Measurements from ENCODE around the gene TPM1. TPM values are rescaled to one million over a fixed set of nuclear protein-coding genes. Genes with fewer than 3 reads are reported as not detected.

TPM1 gene
- total and polyA plus RNA-seq, 2 donors (not counting 1 experiment from before 2014, with no cell fraction given), result 5.5 to 20.3 TPM

DNA sequence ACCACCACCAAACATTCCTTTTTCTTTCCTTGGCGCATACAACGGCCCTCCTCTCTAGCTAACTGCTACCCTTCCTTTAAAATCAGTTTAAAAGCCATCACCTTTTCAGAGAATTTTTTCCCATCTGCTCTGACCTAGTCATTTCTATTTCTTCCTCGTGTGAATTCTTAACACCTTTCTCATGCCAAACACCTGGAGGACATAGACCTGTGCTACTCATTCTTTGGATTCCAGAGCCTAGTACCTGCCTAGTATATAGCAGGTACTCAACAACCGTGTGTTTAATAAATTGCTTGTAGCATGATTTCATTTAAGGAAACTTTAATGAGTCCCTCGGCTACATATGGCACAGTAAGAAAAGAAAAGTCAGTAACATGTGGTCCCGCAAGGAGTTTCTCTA, 2.0 kb upstream of the TPM1 start:
- Histone ChIP-seq H3K27ac (ENCODE audit: low read length in 2 of 2) (no peak overlapping the region), H2AFZ (ENCODE audit: insufficient read depth, low read depth, low read length, poor library complexity, severe bottlenecking) (no peak overlapping the region), H3K27me3 (replicated peaks in 1 of 4; ENCODE audit: control extremely low read depth in 1 of 4, control insufficient read depth in 3 of 4, insufficient read depth in 4 of 4, low read length in 3 of 4) (peaks cover 0 to 60% (median 37%) of the 10 kb centered on the region in 4 experiments), H3K4me1 (ENCODE audit: control insufficient read depth in 2 of 2, insufficient read depth in 2 of 2, low read length in 2 of 2) (peaks cover 20 to 26% of the 10 kb centered on the region in 2 donors), H3K4me3 (ENCODE audit: control extremely low read depth in 1 of 5, extremely low read depth in 1 of 5, insufficient read depth in 1 of 5, low read depth in 2 of 5, low read length in 4 of 5) (no peak overlapping the region), H3K79me2 (ENCODE audit: control insufficient read depth, insufficient read depth, low read length) (no peaks in the 10 kb centered on the region), H3K4me2 (replicated peaks; ENCODE audit: low read depth, low read length, poor library complexity, severe bottlenecking) (no peak overlapping the region), H3K9ac (ENCODE audit: low read length) (no peak overlapping the region), H4K20me1 (ENCODE audit: control insufficient read depth, insufficient read depth, low read length, poor library complexity, severe bottlenecking) (no peaks in the 10 kb centered on the region), H3K9me3 (ENCODE audit: control extremely low read depth in 1 of 3, control insufficient read depth in 2 of 3, insufficient read depth in 1 of 3, low read length in 2 of 3) (peaks cover 0 to 4% (median 0%) of the 10 kb centered on the region in 3 donors), H3K36me3 (replicated peaks in 1 of 2; ENCODE audit: control extremely low read depth in 1 of 2, control insufficient read depth in 1 of 2, extremely low read depth in 1 of 2, insufficient read depth in 2 of 2, low read length in 1 of 2) (no peaks in the 10 kb centered on the region)
- Mint-ChIP-seq H3K9me3 (ENCODE audit: insufficient read depth) (no peaks in the 10 kb centered on the region), H3K27me3 (peaks cover 47% of the 10 kb centered on the region), H3K4me3 (no peak overlapping the region), H3K27ac (no peak overlapping the region), H3K4me1 (peaks cover 20% of the 10 kb centered on the region)
- intact Hi-C loops (cut with micrococcal nuclease), result no loop called here
- DNase-seq (no peak), ATAC-seq (ENCODE audit: low read depth) (no peak)
- ChIA-PET POLR2A (no interaction called here), CTCF (interaction anchor here (3.4 kb wide), 1 partner anchor 8 kb away, joined by 23 read pairs; no protein-coding TSS in a partner anchor)
- TF ChIP-seq, protein P1, sequence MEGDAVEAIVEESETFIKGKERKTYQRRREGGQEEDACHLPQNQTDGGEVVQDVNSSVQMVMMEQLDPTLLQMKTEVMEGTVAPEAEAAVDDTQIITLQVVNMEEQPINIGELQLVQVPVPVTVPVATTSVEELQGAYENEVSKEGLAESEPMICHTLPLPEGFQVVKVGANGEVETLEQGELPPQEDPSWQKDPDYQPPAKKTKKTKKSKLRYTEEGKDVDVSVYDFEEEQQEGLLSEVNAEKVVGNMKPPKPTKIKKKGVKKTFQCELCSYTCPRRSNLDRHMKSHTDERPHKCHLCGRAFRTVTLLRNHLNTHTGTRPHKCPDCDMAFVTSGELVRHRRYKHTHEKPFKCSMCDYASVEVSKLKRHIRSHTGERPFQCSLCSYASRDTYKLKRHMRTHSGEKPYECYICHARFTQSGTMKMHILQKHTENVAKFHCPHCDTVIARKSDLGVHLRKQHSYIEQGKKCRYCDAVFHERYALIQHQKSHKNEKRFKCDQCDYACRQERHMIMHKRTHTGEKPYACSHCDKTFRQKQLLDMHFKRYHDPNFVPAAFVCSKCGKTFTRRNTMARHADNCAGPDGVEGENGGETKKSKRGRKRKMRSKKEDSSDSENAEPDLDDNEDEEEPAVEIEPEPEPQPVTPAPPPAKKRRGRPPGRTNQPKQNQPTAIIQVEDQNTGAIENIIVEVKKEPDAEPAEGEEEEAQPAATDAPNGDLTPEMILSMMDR (IDR thresholded peaks at IDR 0.05), result no peak
- TF ChIP-seq EZH2 (IDR thresholded peaks at IDR 0.05; ENCODE audit: borderline replicate concordance, insufficient read depth, low read depth, low read length, poor library complexity, severe bottlenecking), result no peak
- WGBS (ENCODE audit: insufficient coverage), result 92% methylated on average over 5 of the region's 6 CpGs

DNA sequence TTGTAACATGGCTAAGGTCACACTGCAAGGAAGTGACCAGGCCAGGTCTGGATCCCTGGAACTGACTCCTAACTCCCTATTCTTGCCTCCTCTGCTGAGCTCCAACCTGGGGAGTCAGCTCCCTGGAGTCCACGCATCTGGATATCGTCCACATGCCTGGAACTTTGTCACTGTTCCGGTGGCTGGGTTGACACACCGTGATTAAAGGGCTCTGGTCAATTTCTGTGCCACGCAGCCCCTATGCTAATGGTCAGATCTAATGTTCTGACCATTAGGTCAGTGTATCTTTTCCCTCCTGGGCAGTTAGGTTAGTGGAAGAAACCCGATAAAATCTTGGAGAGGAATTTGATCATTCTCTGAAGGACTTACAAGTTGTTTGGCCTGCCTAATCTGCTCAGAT, 1.6 kb upstream of the TPM1 start:
- Histone ChIP-seq H3K4me1 (ENCODE audit: control insufficient read depth in 2 of 2, insufficient read depth in 2 of 2, low read length in 2 of 2) (peaks cover 20 to 26% of the 10 kb centered on the region in 2 donors), H2AFZ (ENCODE audit: insufficient read depth, low read depth, low read length, poor library complexity, severe bottlenecking) (no peak overlapping the region), H3K4me3 (ENCODE audit: control extremely low read depth in 1 of 5, extremely low read depth in 1 of 5, insufficient read depth in 1 of 5, low read depth in 2 of 5, low read length in 4 of 5) (no peak overlapping the region), H3K79me2 (ENCODE audit: control insufficient read depth, insufficient read depth, low read length) (no peaks in the 10 kb centered on the region), H3K27ac (ENCODE audit: low read length in 2 of 2) (no peak overlapping the region), H3K9me3 (ENCODE audit: control extremely low read depth in 1 of 3, control insufficient read depth in 2 of 3, insufficient read depth in 1 of 3, low read length in 2 of 3) (peaks cover 0 to 4% (median 0%) of the 10 kb centered on the region in 3 donors), H3K9ac (ENCODE audit: low read length) (no peak overlapping the region), H3K27me3 (replicated peaks in 1 of 4; ENCODE audit: control extremely low read depth in 1 of 4, control insufficient read depth in 3 of 4, insufficient read depth in 4 of 4, low read length in 3 of 4) (peaks cover 0 to 64% (median 41%) of the 10 kb centered on the region in 4 experiments), H3K36me3 (replicated peaks in 1 of 2; ENCODE audit: control extremely low read depth in 1 of 2, control insufficient read depth in 1 of 2, extremely low read depth in 1 of 2, insufficient read depth in 2 of 2, low read length in 1 of 2) (no peaks in the 10 kb centered on the region), H4K20me1 (ENCODE audit: control insufficient read depth, insufficient read depth, low read length, poor library complexity, severe bottlenecking) (no peaks in the 10 kb centered on the region), H3K4me2 (replicated peaks; ENCODE audit: low read depth, low read length, poor library complexity, severe bottlenecking) (no peak overlapping the region)
- intact Hi-C loops (cut with micrococcal nuclease), result no loop called here
- peaks cover 20% of the 10 kb centered on the region for H3K4me1 Mint-ChIP-seq
- no peaks in the 10 kb centered on the region for H3K9me3 Mint-ChIP-seq (ENCODE audit: insufficient read depth)
- H3K27ac Mint-ChIP-seq, result no peak overlapping the region
- H3K4me3 Mint-ChIP-seq, result no peak overlapping the region
- ATAC-seq (ENCODE audit: low read depth) (no peak), DNase-seq (no peak)
- TF ChIP-seq, protein P1 (IDR thresholded peaks at IDR 0.05), result no peak
- TF ChIP-seq EZH2 (IDR thresholded peaks at IDR 0.05; ENCODE audit: borderline replicate concordance, insufficient read depth, low read depth, low read length, poor library complexity, severe bottlenecking), result no peak
- peaks cover 51% of the 10 kb centered on the region for H3K27me3 Mint-ChIP-seq
- POLR2A ChIA-PET, result no interaction called here
- 94% methylated on average over 6 of the region's 6 CpGs for WGBS (ENCODE audit: insufficient coverage)
- CTCF ChIA-PET, result no interaction called here

Measured in B cell (primary cell).